BLaER1 treated with 17β-estradiol and CSF1 and Interleukin-3, amounts not matched to agents 10 nM and 100 nM (cell line): ENCODE data around the gene PRR27.

Experiments
- H3K27ac ChIP-seq, 11 experiments: shearing (Covaris generic); formaldehyde crosslinking; 2 replicates each; pipeline ENCODE4 v1.8.1; 2022
- H3K27me3 ChIP-seq, 11 experiments: shearing (Covaris generic); formaldehyde crosslinking; 2 replicates each; pipeline ENCODE4 v1.8.1; 2022
- H3K36me3 ChIP-seq, 11 experiments: shearing (Covaris generic); formaldehyde crosslinking; 2 replicates each; pipeline ENCODE4 v1.8.1; 2022
- H3K4me1 ChIP-seq, 10 experiments: shearing (Covaris generic); formaldehyde crosslinking; 2 replicates each; pipeline ENCODE4 v1.8.1; 2022
- H3K4me2 ChIP-seq, 11 experiments: shearing (Covaris generic); formaldehyde crosslinking; 2 replicates each; pipeline ENCODE4 v1.8.1; 2022
- H3K4me3 ChIP-seq, 10 experiments: shearing (Covaris generic); formaldehyde crosslinking; 2 replicates each; pipeline ENCODE4 v1.8.1; 2022
- H3K9ac ChIP-seq, 11 experiments: shearing (Covaris generic); formaldehyde crosslinking; 2 replicates each; pipeline ENCODE4 v1.8.1; 2022
- H3K9me3 ChIP-seq, 11 experiments: shearing (Covaris generic); formaldehyde crosslinking; replicated peaks in 1 of 11; 2 replicates each; pipeline ENCODE4 v1.8.1; 2022
- H4K20me1 ChIP-seq, 11 experiments: shearing (Covaris generic); formaldehyde crosslinking; 2 replicates each; pipeline ENCODE4 v1.8.1; 2022
- Cebpa-rat ChIP-seq, 11 experiments: shearing (Covaris generic); IDR thresholded peaks; 2 replicates each; pipeline ENCODE4 v1.8.1; 2022

PRR27 gene

DNA sequence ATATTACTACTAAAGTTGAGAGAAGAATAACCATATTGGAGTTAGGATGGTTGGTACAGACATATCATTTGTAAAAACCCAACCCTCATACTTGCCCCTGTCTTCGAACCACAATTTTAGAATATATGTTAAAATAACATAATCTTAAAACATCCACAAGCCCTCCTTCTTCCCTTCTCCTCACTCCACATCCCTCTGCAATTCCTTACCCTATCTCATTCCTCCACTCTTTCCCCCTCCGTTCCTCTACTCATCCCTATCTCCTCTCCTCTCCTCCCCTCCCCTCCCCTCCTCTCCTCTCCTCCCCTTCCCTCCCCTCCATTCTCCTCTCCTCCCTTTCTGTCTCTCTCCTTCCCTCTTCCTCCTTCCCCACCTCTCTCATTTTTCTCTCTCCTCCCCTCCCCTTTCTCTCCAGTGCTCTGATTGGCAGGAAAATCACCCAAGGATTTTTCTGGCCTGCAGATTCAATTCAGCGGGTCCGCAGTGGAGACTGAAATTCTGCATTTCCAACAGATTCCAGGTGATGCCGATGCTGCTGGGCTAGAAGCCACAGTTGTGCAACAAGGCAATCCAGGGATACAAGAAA is 24.1 kb downstream of the PRR27 start:
- Histone ChIP-seq H3K4me2 (no peak overlapping the region), H3K27me3 (no peaks in the 10 kb centered on the region), H4K20me1 (no peaks in the 10 kb centered on the region), H3K9ac (no peak overlapping the region), H3K36me3 (no peaks in the 10 kb centered on the region), H3K9me3 (no peaks in the 10 kb centered on the region), H3K4me1 (no peaks in the 10 kb centered on the region), H3K4me3 (no peak overlapping the region), H3K27ac (no peak overlapping the region)
- no peak for TF ChIP-seq Cebpa-rat (IDR thresholded peaks at IDR 0.05)

GRCh38 chr4:70179811-70180210 is 25.8 kb downstream of the PRR27 start:
- Histone ChIP-seq H3K9me3 (no peaks in the 10 kb centered on the region), H3K4me1 (no peaks in the 10 kb centered on the region), H3K27me3 (no peaks in the 10 kb centered on the region), H4K20me1 (no peaks in the 10 kb centered on the region), H3K9ac (no peak overlapping the region), H3K27ac (no peak overlapping the region), H3K4me3 (no peak overlapping the region), H3K36me3 (no peaks in the 10 kb centered on the region), H3K4me2 (no peak overlapping the region)
- no peak for TF ChIP-seq Cebpa-rat (IDR thresholded peaks at IDR 0.05)

DNA sequence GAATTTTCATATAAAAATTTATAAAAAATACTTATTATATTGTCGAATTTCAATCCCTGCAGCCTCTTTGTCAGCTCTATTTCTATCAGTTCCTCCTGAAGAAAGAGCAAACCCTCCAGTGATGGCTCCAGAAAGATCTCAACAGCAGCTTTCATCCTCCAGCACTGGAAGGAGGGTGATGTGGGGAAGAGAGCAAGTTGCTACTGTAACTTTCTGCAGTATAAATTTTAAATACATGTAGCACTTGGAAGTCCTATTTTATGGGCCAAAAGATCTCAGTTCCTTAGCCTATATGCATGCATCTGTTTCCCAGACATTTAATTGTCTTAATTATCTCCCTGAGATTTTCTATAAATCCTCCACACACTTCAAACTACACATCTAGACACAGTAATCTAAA is 27.8 kb downstream of the PRR27 start:
- no peak overlapping the region for H3K9ac ChIP-seq
- no peak overlapping the region for H3K4me3 ChIP-seq
- H3K27ac ChIP-seq, result no peak overlapping the region
- TF ChIP-seq Cebpa-rat (IDR thresholded peaks at IDR 0.05), result no peak
- no peak overlapping the region for H3K4me2 ChIP-seq
- H4K20me1 ChIP-seq, result no peaks in the 10 kb centered on the region
- no peaks in the 10 kb centered on the region for H3K27me3 ChIP-seq
- no peaks in the 10 kb centered on the region for H3K9me3 ChIP-seq
- no peaks in the 10 kb centered on the region for H3K4me1 ChIP-seq
- no peaks in the 10 kb centered on the region for H3K36me3 ChIP-seq

GRCh38 chr4:70182517-70183167 is 28.6 kb downstream of the PRR27 start:
- Histone ChIP-seq H3K27me3 (no peaks in the 10 kb centered on the region), H4K20me1 (no peaks in the 10 kb centered on the region), H3K4me2 (no peak overlapping the region), H3K9ac (no peak overlapping the region), H3K4me3 (no peak overlapping the region), H3K36me3 (no peaks in the 10 kb centered on the region), H3K27ac (no peak overlapping the region), H3K4me1 (no peaks in the 10 kb centered on the region), H3K9me3 (no peaks in the 10 kb centered on the region)
- TF ChIP-seq Cebpa-rat (IDR thresholded peaks at IDR 0.05), result no peak

- no peak overlapping the region for H3K4me3 ChIP-seq
- H3K9ac ChIP-seq, result no peak overlapping the region
- no peak overlapping the region for H3K4me2 ChIP-seq
- H3K9me3 ChIP-seq, result no peaks in the 10 kb centered on the region
- no peaks in the 10 kb centered on the region for H4K20me1 ChIP-seq
- H3K27ac ChIP-seq, result no peak overlapping the region
- H3K27me3 ChIP-seq, result no peaks in the 10 kb centered on the region
- H3K4me1 ChIP-seq, result no peaks in the 10 kb centered on the region
- TF ChIP-seq Cebpa-rat (IDR thresholded peaks at IDR 0.05), result no peak
- H3K36me3 ChIP-seq, result no peaks in the 10 kb centered on the region
Observed at GRCh38 chr4:70183168-70183939, 29.3 kb downstream of the PRR27 start.

GRCh38 chr4:70183940-70184246 is 29.9 kb downstream of the PRR27 start:
- H4K20me1 ChIP-seq, result no peaks in the 10 kb centered on the region
- no peak for TF ChIP-seq Cebpa-rat (IDR thresholded peaks at IDR 0.05)
- H3K36me3 ChIP-seq, result no peaks in the 10 kb centered on the region
- no peaks in the 10 kb centered on the region for H3K4me1 ChIP-seq
- H3K27ac ChIP-seq, result no peak overlapping the region
- H3K9me3 ChIP-seq, result no peaks in the 10 kb centered on the region
- no peaks in the 10 kb centered on the region for H3K27me3 ChIP-seq
- no peak overlapping the region for H3K4me2 ChIP-seq
- H3K9ac ChIP-seq, result no peak overlapping the region
- no peak overlapping the region for H3K4me3 ChIP-seq

DNA sequence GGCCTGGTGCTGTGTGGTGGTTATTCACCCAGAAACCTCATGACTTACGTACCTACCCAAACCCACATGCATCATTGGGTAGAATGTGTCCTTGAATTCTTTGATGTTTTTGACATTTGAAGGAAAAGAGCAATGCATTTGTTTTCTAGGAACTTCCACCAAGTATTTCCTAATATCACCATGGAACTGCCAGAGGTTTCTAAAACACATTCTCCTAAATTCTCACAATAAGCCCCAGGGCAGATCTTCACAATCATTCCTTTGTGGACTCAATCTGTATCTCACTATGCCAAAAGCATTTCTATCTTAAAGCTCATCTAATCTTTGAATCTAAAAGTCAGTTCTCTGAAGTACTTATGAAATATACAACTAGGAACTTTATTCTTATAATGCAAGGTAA is 33.2 kb downstream of the PRR27 start:
- H3K4me3 ChIP-seq, result no peak overlapping the region
- H4K20me1 ChIP-seq, result no peaks in the 10 kb centered on the region
- H3K27ac ChIP-seq, result no peak overlapping the region
- no peaks in the 10 kb centered on the region for H3K27me3 ChIP-seq
- no peaks in the 10 kb centered on the region for H3K9me3 ChIP-seq
- no peak overlapping the region for H3K9ac ChIP-seq
- no peak overlapping the region for H3K4me2 ChIP-seq
- H3K36me3 ChIP-seq, result no peaks in the 10 kb centered on the region
- TF ChIP-seq Cebpa-rat (IDR thresholded peaks at IDR 0.05), result no peak
- H3K4me1 ChIP-seq, result no peaks in the 10 kb centered on the region

- H3K9me3 ChIP-seq, result no peaks in the 10 kb centered on the region
- H3K27me3 ChIP-seq, result no peaks in the 10 kb centered on the region
- no peaks in the 10 kb centered on the region for H3K36me3 ChIP-seq
- H3K4me2 ChIP-seq, result no peak overlapping the region
- no peak overlapping the region for H3K27ac ChIP-seq
- no peak overlapping the region for H3K9ac ChIP-seq
- H4K20me1 ChIP-seq, result no peaks in the 10 kb centered on the region
- no peak for TF ChIP-seq Cebpa-rat (IDR thresholded peaks at IDR 0.05)
- no peak overlapping the region for H3K4me3 ChIP-seq
- H3K4me1 ChIP-seq, result no peaks in the 10 kb centered on the region
Observed at GRCh38 chr4:70190579-70190978, 36.5 kb downstream of the PRR27 start.

GRCh38 chr4:70191647-70192046 is 37.6 kb downstream of the PRR27 start:
- no peaks in the 10 kb centered on the region for H4K20me1 ChIP-seq
- H3K4me3 ChIP-seq, result no peak overlapping the region
- H3K9me3 ChIP-seq, result no peaks in the 10 kb centered on the region
- H3K4me1 ChIP-seq, result no peaks in the 10 kb centered on the region
- no peak overlapping the region for H3K9ac ChIP-seq
- no peak overlapping the region for H3K27ac ChIP-seq
- H3K4me2 ChIP-seq, result no peak overlapping the region
- no peaks in the 10 kb centered on the region for H3K36me3 ChIP-seq
- no peaks in the 10 kb centered on the region for H3K27me3 ChIP-seq
- TF ChIP-seq Cebpa-rat (IDR thresholded peaks at IDR 0.05), result no peak

DNA sequence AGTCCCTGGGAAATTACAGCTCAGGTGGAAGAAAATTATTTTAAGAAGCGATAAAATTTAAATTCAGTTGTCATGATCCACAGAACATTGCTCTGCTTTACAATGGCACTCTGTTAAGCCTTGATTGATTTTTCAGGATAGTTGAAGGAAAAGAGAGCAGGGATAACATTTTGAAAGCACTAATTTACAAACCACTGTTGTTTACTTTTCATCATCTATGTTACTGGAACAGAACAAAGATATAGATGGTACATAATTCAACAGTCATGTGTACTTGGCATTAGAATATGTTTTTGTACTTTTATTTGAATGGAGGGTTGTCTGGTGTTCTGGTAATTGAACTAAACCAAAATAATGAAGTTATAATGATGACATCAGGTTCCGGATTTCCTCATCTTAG is 38.9 kb downstream of the PRR27 start:
- Histone ChIP-seq H3K4me2 (no peak overlapping the region), H3K36me3 (no peaks in the 10 kb centered on the region), H3K9me3 (no peaks in the 10 kb centered on the region), H3K9ac (no peak overlapping the region), H3K27ac (no peak overlapping the region), H3K4me1 (no peaks in the 10 kb centered on the region), H3K4me3 (no peak overlapping the region), H4K20me1 (no peaks in the 10 kb centered on the region), H3K27me3 (no peaks in the 10 kb centered on the region)
- no peak for TF ChIP-seq Cebpa-rat (IDR thresholded peaks at IDR 0.05)
